Endodermal cell (in vitro differentiated cells): ENCODE data around the gene CTSD. TPM values are rescaled to one million over a fixed set of nuclear protein-coding genes. Genes with fewer than 3 reads are reported as not detected.

ENCODE experiments used
- DNase-seq: peaks from one replicate; pipeline ENCODE4 v3.0.0-alpha.2; 2017
- H3K27ac ChIP-seq: 2 replicates; pipeline ENCODE4 v1.5.1; 2013; ENCODE audit warnings: mild to moderate bottlenecking, low read depth, low read length, moderate library complexity
- H3K27me3 ChIP-seq: 2 replicates; pipeline ENCODE4 v1.6.1; 2013; ENCODE audit warnings: mild to moderate bottlenecking, low read length, moderate library complexity; ENCODE audit not compliant: insufficient read depth, control insufficient read depth, poor library complexity, severe bottlenecking
- H3K36me3 ChIP-seq: 2 replicates; pipeline ENCODE4 v1.7.0; 2013; ENCODE audit warnings: mild to moderate bottlenecking, low read length, moderate library complexity; ENCODE audit not compliant: control insufficient read depth, insufficient read depth
- H3K4me1 ChIP-seq: one replicate; pipeline ENCODE4 v1.7.0; 2013; ENCODE audit warnings: low read length; ENCODE audit not compliant: control insufficient read depth, insufficient read depth
- H3K4me3 ChIP-seq: 2 replicates; pipeline ENCODE4 v1.5.1; 2013; ENCODE audit warnings: mild to moderate bottlenecking, low read length, moderate library complexity
- H3K9ac ChIP-seq: 2 replicates; pipeline ENCODE4 v1.6.1; 2013; ENCODE audit warnings: mild to moderate bottlenecking, low read length, moderate library complexity; ENCODE audit not compliant: poor library complexity, severe bottlenecking; ENCODE audit errors: extremely low read depth
- H3K9me3 ChIP-seq: 2 replicates; pipeline ENCODE4 v1.6.1; 2013; ENCODE audit warnings: mild to moderate bottlenecking, low read length, moderate library complexity; ENCODE audit not compliant: control insufficient read depth
- H3K27ac Mint-ChIP-seq: 2 replicates; pipeline ENCODE4 v1.8.0; 2020; ENCODE audit warnings: mixed read lengths
- H3K27me3 Mint-ChIP-seq: 2 replicates; pipeline ENCODE4 v1.8.0; 2021; ENCODE audit warnings: mild to moderate bottlenecking, mixed read lengths; ENCODE audit not compliant: insufficient read depth
- H3K36me3 Mint-ChIP-seq: 2 replicates; pipeline ENCODE4 v1.8.0; 2020; ENCODE audit warnings: low read depth, mixed read lengths
- H3K4me1 Mint-ChIP-seq: 2 replicates; pipeline ENCODE4 v1.8.0; 2020; ENCODE audit warnings: mixed read lengths
- H3K4me3 Mint-ChIP-seq: 2 replicates; pipeline ENCODE4 v1.8.0; 2020; ENCODE audit warnings: mild to moderate bottlenecking, moderate library complexity, mixed read lengths
- H3K9me3 Mint-ChIP-seq: 2 replicates; pipeline ENCODE4 v1.8.0; 2020; ENCODE audit warnings: mild to moderate bottlenecking, mixed read lengths
- CTCF ChIP-seq: fragments of 200-600 bp; sonication (generic); conservative IDR thresholded peaks from 2 replicates; pipeline ENCODE4 v1.5.0; 2021; ENCODE audit warnings: antibody characterized with exemption, mild to moderate bottlenecking
- WGBS, 2 experiments: methylation state at CpG; one replicate each; pipeline versions ENCODE4 v1.1.5 to v1.1.7; 2013; ENCODE audit warnings: missing lambda C conversion rate in 2 of 2, mixed read lengths in 1 of 2; ENCODE audit not compliant: insufficient coverage in 1 of 2, insufficient read length in 1 of 2; 5-methylcytosine and 5-hydroxymethylcytosine counted together
- total RNA-seq, 2 donors: library from RNA; stranded (reverse); fragmentation: NEBNext Ultra II Directional in 1 of 2; extraction: Animal tissue kit (Norgen Biotek cat#: 25700) in 1 of 2; gene quantifications; 2 replicates in 1 of 2; 3 replicates in 1 of 2; pipeline ENCODE4 v1.2.1, GENCODE V29; 2021

CTSD gene
- total RNA-seq, 2 donors from 2014 or later = 185 to 208 TPM

- no peak overlapping the region for H3K9ac ChIP-seq
- no peaks in the 10 kb centered on the region for H3K36me3 Mint-ChIP-seq
- H3K9me3 ChIP-seq = no peaks in the 10 kb centered on the region
- H3K4me1 Mint-ChIP-seq = peaks cover 2% of the 10 kb centered on the region
- H3K4me1 ChIP-seq = peaks cover 6% of the 10 kb centered on the region
- no peaks in the 10 kb centered on the region for H3K9me3 Mint-ChIP-seq
- no peaks in the 10 kb centered on the region for H3K36me3 ChIP-seq
- H3K27ac ChIP-seq = no peak overlapping the region
- peaks cover 11% of the 10 kb centered on the region for H3K27me3 Mint-ChIP-seq
- H3K27ac Mint-ChIP-seq = no peak overlapping the region
- H3K4me3 ChIP-seq = no peak overlapping the region
- peak; percentile 86 for DNase-seq
- TF ChIP-seq CTCF = peak; percentile 72
- 91 to 92% methylated on average over 19 to 28 of the region's 28 CpGs for WGBS, 2 experiments
- no peaks in the 10 kb centered on the region for H3K27me3 ChIP-seq
- no peak overlapping the region for H3K4me3 Mint-ChIP-seq
These were observed 2.4 kb upstream of the CTSD start for GRCh38 chr11:1765871-1766718.

GRCh38 chr11:1763336-1763795 lies 361 bp downstream of the CTSD start:
- Histone ChIP-seq H3K9me3 (no peaks in the 10 kb centered on the region), H3K27me3 (no peaks in the 10 kb centered on the region)
- DNase-seq = no peak

More at GRCh38 chr11:1763336-1763795, 361 bp downstream of the CTSD start:
- WGBS, 2 experiments = 0 to 2% methylated on average over 10 to 32 of the region's 32 CpGs
- TF ChIP-seq CTCF = no peak
- peak overlapping the region; percentile 77 for H3K9ac ChIP-seq
- H3K36me3 Mint-ChIP-seq = peaks cover 3% of the 10 kb centered on the region
- H3K4me1 Mint-ChIP-seq = peaks cover 2% of the 10 kb centered on the region
- H3K4me1 ChIP-seq = peaks cover 6% of the 10 kb centered on the region
- H3K9me3 Mint-ChIP-seq = no peaks in the 10 kb centered on the region
- H3K36me3 ChIP-seq = peaks cover 3% of the 10 kb centered on the region
- H3K27ac ChIP-seq = peak overlapping the region; percentile 51
- H3K27ac Mint-ChIP-seq = no peak overlapping the region
- H3K4me3 Mint-ChIP-seq = peak overlapping the region; percentile 81
- H3K4me3 ChIP-seq = peak overlapping the region; percentile 86
- peaks cover 1% of the 10 kb centered on the region for H3K27me3 Mint-ChIP-seq
